HepG2 (cell line): ENCODE measurements around the gene ARPC1A. TPM values are rescaled to one million over a fixed set of nuclear protein-coding genes. Genes with fewer than 3 reads are reported as not detected.

Experiments
- HHEX ChIP-seq: IDR thresholded peaks from 2 replicates; pipeline ENCODE4 v1.6.1; 2016; ENCODE audit warnings: control low read depth
- MTF2 ChIP-seq: sonication (generic); formaldehyde crosslinking; IDR thresholded peaks from 2 replicates; pipeline ENCODE4 v1.5.0; 2020; ENCODE audit warnings: missing genetic modification reagents, borderline replicate concordance
- NFYB ChIP-seq: sonication (generic); formaldehyde crosslinking; IDR thresholded peaks from 2 replicates; pipeline ENCODE4 v1.4.0; 2020; ENCODE audit warnings: missing genetic modification reagents
- ZNF264 ChIP-seq: sonication (generic); formaldehyde crosslinking; IDR thresholded peaks from 2 replicates; pipeline ENCODE4 v1.4.0; 2020; ENCODE audit warnings: missing genetic modification reagents
- ZNF713 ChIP-seq: sonication (generic); formaldehyde crosslinking; IDR thresholded peaks from 2 replicates; pipeline ENCODE4 v1.4.0; 2020; ENCODE audit warnings: mild to moderate bottlenecking, missing genetic modification reagents
- ZNF75D ChIP-seq: sonication (generic); formaldehyde crosslinking; IDR thresholded peaks from 2 replicates; pipeline ENCODE4 v1.8.1; 2023; ENCODE audit warnings: missing genetic modification reagents, mild to moderate bottlenecking, borderline replicate concordance
- ZNF788 ChIP-seq: sonication (generic); formaldehyde crosslinking; IDR thresholded peaks from 2 replicates; pipeline ENCODE4 v1.5.0; 2020; ENCODE audit warnings: mild to moderate bottlenecking, missing genetic modification reagents, borderline replicate concordance
- polyA plus RNA-seq, 8 experiments: library from polyadenylated mRNA; depleted of rRNA in 3 of 8; stranded (reverse) in 7 of 8; unstranded in 1 of 8; fragments of >200 nt; fragmentation: Illumina TruSeq in 4 of 8; extraction: Trizol in 4 of 8; gene quantifications; 2 replicates each; pipeline versions ENCODE4 v1.2.1 to v1.2.3, GENCODE V29; 2011 to 2016; ENCODE audit warnings: low read depth in 4 of 8, missing spikeins in 1 of 8, mixed read lengths in 1 of 8; ENCODE audit not compliant: insufficient read depth in 1 of 8
- total RNA-seq, 5 experiments: library from RNA; depleted of rRNA; stranded (reverse); fragments of >200 nt; fragmentation: Illumina TruSeq; extraction: Trizol; gene quantifications; 2 replicates each; pipeline ENCODE4 v1.2.3, GENCODE V29; 2016; ENCODE audit warnings: low read depth in 1 of 5
- TF ChIP-seq, protein P1 (sequence below): sonication (generic); formaldehyde crosslinking; IDR thresholded peaks from 2 replicates; pipeline ENCODE4 v1.9.0; 2022; ENCODE audit warnings: missing genetic modification reagents, mild to moderate bottlenecking, borderline replicate concordance
- TF ChIP-seq, protein P2 (sequence below): sonication (generic); formaldehyde crosslinking; IDR thresholded peaks from 2 replicates; pipeline ENCODE4 v1.4.0; 2020; ENCODE audit warnings: missing genetic modification reagents; ENCODE audit errors: not compliant biosample characterization
- TF ChIP-seq, protein P3 (sequence below): sonication (generic); formaldehyde crosslinking; IDR thresholded peaks from one replicate; pipeline ENCODE4 v1.5.1; 2020; ENCODE audit warnings: mild to moderate bottlenecking, missing genetic modification reagents; ENCODE audit errors: not compliant biosample characterization
- TF ChIP-seq, protein P4 (sequence below): sonication (generic); formaldehyde crosslinking; IDR thresholded peaks from 2 replicates; pipeline ENCODE4 v1.5.0; 2020; ENCODE audit warnings: missing genetic modification reagents
- TF ChIP-seq, protein P5 (sequence below): sonication (generic); formaldehyde crosslinking; IDR thresholded peaks from 2 replicates; pipeline ENCODE4 v1.4.0; 2020; ENCODE audit warnings: missing genetic modification reagents, borderline replicate concordance

Gene ARPC1A
- total and polyA plus RNA-seq, 2 of the 13 experiments (the other 11 are each of a cell fraction or from before 2014, with no cell fraction given) = 44.3 to 88.5 TPM

DNA sequence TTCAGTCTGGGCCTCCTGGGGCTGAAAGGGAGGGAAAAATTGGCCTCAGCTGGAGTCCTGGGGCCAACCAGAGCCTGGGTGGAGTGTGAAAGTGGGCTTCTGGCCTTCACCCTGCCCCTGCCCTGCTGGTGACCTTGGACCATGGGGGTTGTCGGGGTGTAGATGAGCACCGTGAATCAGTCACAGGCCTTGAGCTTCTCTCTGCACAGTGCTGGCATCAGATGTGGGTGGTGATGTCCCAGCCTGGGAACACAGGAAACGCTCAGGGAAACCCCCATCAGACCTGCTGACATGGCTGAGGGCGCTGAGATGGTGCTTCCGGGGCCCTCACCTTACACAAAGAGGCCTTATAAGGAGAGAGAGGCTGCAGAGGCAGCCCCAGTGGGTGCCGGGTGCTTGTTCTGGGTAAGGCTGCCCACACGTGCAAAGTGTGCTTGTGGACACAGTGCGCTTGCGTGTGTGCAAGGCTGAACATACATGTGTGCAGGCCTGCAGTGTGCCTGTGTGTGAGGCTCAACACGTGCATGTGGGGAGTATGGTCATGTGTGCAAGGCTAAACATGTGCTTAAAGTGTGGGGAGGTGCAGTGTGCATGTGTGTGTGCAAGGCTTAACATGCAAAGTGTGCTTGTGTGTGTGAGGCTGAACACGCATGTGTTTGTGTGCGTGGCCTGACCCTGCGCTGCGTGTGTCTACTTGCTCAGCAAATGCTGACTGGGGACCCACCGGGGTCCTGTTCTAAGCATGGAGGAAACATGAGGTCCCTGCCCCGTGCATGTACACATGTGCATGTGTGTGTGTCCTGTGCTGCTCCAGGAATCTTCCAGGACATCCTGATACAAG is 55.3 kb downstream of the ARPC1A start (continued):
- no peak for TF ChIP-seq ZNF788
- TF ChIP-seq, protein P1, sequence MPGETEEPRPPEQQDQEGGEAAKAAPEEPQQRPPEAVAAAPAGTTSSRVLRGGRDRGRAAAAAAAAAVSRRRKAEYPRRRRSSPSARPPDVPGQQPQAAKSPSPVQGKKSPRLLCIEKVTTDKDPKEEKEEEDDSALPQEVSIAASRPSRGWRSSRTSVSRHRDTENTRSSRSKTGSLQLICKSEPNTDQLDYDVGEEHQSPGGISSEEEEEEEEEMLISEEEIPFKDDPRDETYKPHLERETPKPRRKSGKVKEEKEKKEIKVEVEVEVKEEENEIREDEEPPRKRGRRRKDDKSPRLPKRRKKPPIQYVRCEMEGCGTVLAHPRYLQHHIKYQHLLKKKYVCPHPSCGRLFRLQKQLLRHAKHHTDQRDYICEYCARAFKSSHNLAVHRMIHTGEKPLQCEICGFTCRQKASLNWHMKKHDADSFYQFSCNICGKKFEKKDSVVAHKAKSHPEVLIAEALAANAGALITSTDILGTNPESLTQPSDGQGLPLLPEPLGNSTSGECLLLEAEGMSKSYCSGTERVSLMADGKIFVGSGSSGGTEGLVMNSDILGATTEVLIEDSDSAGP = no peak; the same call in 1 of the 2 replicates
- TF ChIP-seq ZNF75D (CRISPR knock-in tag) = no peak
- TF ChIP-seq, protein P2, sequence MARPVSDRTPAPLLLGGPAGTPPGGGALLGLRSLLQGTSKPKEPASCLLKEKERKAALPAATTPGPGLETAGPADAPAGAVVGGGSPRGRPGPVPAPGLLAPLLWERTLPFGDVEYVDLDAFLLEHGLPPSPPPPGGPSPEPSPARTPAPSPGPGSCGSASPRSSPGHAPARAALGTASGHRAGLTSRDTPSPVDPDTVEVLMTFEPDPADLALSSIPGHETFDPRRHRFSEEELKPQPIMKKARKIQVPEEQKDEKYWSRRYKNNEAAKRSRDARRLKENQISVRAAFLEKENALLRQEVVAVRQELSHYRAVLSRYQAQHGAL (CRISPR knock-in tag) = no peak
- TF ChIP-seq ZNF264 (CRISPR knock-in tag) = no peak
- TF ChIP-seq NFYB = no peak
- TF ChIP-seq, protein P3, sequence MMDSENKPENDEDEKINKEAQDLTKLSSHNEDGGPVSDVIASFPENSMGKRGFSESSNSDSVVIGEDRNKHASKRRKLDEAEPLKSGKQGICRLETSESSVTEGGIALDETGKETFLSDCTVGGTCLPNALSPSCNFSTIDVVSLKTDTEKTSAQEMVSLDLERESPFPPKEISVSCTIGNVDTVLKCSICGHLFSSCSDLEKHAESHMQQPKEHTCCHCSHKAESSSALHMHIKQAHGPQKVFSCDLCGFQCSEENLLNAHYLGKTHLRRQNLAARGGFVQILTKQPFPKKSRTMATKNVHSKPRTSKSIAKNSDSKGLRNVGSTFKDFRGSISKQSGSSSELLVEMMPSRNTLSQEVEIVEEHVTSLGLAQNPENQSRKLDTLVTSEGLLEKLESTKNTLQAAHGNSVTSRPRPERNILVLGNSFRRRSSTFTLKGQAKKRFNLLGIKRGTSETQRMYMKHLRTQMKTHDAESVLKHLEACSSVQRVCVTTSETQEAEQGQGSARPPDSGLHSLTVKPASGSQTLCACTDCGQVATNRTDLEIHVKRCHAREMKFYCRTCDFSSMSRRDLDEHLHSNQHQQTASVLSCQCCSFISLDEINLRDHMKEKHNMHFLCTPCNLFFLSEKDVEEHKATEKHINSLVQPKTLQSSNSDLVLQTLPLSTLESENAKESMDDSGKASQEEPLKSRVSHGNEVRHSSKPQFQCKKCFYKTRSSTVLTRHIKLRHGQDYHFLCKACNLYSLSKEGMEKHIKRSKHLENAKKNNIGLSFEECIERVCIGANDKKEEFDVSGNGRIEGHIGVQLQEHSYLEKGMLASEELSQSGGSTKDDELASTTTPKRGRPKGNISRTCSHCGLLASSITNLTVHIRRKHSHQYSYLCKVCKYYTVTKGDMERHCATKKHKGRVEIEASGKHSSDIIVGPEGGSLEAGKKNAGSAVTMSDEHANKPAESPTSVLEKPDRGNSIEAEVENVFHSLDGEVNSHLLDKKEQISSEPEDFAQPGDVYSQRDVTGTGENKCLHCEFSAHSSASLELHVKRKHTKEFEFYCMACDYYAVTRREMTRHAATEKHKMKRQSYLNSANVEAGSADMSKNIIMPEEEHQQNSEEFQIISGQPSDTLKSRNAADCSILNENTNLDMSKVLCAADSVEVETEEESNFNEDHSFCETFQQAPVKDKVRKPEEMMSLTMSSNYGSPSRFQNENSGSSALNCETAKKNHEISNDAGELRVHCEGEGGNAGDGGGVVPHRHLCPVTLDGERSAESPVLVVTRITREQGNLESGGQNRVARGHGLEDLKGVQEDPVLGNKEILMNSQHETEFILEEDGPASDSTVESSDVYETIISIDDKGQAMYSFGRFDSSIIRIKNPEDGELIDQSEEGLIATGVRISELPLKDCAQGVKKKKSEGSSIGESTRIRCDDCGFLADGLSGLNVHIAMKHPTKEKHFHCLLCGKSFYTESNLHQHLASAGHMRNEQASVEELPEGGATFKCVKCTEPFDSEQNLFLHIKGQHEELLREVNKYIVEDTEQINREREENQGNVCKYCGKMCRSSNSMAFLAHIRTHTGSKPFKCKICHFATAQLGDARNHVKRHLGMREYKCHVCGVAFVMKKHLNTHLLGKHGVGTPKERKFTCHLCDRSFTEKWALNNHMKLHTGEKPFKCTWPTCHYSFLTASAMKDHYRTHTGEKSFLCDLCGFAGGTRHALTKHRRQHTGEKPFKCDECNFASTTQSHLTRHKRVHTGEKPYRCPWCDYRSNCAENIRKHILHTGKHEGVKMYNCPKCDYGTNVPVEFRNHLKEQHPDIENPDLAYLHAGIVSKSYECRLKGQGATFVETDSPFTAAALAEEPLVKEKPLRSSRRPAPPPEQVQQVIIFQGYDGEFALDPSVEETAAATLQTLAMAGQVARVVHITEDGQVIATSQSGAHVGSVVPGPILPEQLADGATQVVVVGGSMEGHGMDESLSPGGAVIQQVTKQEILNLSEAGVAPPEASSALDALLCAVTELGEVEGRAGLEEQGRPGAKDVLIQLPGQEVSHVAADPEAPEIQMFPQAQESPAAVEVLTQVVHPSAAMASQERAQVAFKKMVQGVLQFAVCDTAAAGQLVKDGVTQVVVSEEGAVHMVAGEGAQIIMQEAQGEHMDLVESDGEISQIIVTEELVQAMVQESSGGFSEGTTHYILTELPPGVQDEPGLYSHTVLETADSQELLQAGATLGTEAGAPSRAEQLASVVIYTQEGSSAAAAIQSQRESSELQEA (CRISPR knock-in tag) = no peak
- TF ChIP-seq, protein P4, sequence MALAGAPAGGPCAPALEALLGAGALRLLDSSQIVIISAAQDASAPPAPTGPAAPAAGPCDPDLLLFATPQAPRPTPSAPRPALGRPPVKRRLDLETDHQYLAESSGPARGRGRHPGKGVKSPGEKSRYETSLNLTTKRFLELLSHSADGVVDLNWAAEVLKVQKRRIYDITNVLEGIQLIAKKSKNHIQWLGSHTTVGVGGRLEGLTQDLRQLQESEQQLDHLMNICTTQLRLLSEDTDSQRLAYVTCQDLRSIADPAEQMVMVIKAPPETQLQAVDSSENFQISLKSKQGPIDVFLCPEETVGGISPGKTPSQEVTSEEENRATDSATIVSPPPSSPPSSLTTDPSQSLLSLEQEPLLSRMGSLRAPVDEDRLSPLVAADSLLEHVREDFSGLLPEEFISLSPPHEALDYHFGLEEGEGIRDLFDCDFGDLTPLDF (CRISPR knock-in tag) = no peak
- TF ChIP-seq, protein P5, sequence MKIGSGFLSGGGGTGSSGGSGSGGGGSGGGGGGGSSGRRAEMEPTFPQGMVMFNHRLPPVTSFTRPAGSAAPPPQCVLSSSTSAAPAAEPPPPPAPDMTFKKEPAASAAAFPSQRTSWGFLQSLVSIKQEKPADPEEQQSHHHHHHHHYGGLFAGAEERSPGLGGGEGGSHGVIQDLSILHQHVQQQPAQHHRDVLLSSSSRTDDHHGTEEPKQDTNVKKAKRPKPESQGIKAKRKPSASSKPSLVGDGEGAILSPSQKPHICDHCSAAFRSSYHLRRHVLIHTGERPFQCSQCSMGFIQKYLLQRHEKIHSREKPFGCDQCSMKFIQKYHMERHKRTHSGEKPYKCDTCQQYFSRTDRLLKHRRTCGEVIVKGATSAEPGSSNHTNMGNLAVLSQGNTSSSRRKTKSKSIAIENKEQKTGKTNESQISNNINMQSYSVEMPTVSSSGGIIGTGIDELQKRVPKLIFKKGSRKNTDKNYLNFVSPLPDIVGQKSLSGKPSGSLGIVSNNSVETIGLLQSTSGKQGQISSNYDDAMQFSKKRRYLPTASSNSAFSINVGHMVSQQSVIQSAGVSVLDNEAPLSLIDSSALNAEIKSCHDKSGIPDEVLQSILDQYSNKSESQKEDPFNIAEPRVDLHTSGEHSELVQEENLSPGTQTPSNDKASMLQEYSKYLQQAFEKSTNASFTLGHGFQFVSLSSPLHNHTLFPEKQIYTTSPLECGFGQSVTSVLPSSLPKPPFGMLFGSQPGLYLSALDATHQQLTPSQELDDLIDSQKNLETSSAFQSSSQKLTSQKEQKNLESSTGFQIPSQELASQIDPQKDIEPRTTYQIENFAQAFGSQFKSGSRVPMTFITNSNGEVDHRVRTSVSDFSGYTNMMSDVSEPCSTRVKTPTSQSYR (CRISPR knock-in tag) = peak; percentile 79; the same call in 1 of the 2 replicates
- TF ChIP-seq HHEX = no peak
- no peak for TF ChIP-seq ZNF713 (CRISPR knock-in tag)
- no peak for TF ChIP-seq MTF2 (CRISPR knock-in tag)
